WTC11 (cell line): ENCODE data around the gene KCNIP3. TPM values are rescaled to one million over a fixed set of nuclear protein-coding genes. Genes with fewer than 3 reads are reported as not detected.

Source experiments
- ATAC-seq: fragments of 200-7000 bp; cut with Tn5 transposase; 2 replicates; pipeline ENCODE4 v1.10.0; 2021; ENCODE audit warnings: mild to moderate bottlenecking, moderate library complexity
- CTCF ChIA-PET: fragments of 300-600 bp; sonication (Branson Sonifier 250); formaldehyde crosslinking; loops from one replicate; lab custom pipeline; 2021; ENCODE audit warnings: antibody characterized with exemption; lab: Charles Lee
- POLR2A ChIA-PET: fragments of 350-600 bp; sonication (Branson Sonifier 250); formaldehyde crosslinking; loops from one replicate; lab custom pipeline; 2021; ENCODE audit warnings: antibody characterized with exemption; lab: Charles Lee
- DNase-seq: peaks from one replicate; pipeline ENCODE4 v3.0.0; 2021; ENCODE audit warnings: low spot score
- H3K27ac Mint-ChIP-seq: 2 replicates; pipeline ENCODE4 v1.8.0; 2021; ENCODE audit warnings: mixed read lengths
- H3K27me3 Mint-ChIP-seq: 2 replicates; pipeline ENCODE4 v1.8.0; 2021; ENCODE audit warnings: low read depth, mild to moderate bottlenecking, moderate library complexity, mixed read lengths
- H3K36me3 Mint-ChIP-seq: 2 replicates; pipeline ENCODE4 v1.8.0; 2021; ENCODE audit warnings: mixed read lengths
- H3K4me1 Mint-ChIP-seq: 2 replicates; pipeline ENCODE4 v1.8.0; 2022; ENCODE audit warnings: mixed read lengths
- H3K4me3 Mint-ChIP-seq: 2 replicates; pipeline ENCODE4 v1.8.0; 2021; ENCODE audit warnings: mild to moderate bottlenecking, moderate library complexity, mixed read lengths
- H3K9me3 Mint-ChIP-seq: 2 replicates; pipeline ENCODE4 v1.8.0; 2021; ENCODE audit warnings: mixed read lengths
- ATF1 ChIP-seq: sonication (generic); formaldehyde crosslinking; IDR thresholded peaks from 2 replicates; pipeline ENCODE4 v1.8.1; 2023; ENCODE audit warnings: mild to moderate bottlenecking, moderate library complexity, missing genetic modification reagents
- CREM ChIP-seq: sonication (generic); formaldehyde crosslinking; IDR thresholded peaks from 2 replicates; pipeline ENCODE4 v1.8.1; 2022; ENCODE audit warnings: mild to moderate bottlenecking, missing genetic modification reagents, moderate library complexity
- ESRRA ChIP-seq: sonication (generic); formaldehyde crosslinking; IDR thresholded peaks from 2 replicates; pipeline ENCODE4 v1.8.1; 2022; ENCODE audit warnings: mild to moderate bottlenecking, missing genetic modification reagents, borderline replicate concordance
- NFATC4 ChIP-seq: fragments of 250-450 bp; sonication (Bioruptor Pico); IDR thresholded peaks from 2 replicates; pipeline ENCODE4 v1.9.0; 2021; ENCODE audit warnings: mild to moderate bottlenecking
- PRRX2 ChIP-seq: fragments of 250-450 bp; sonication (Bioruptor Pico); IDR thresholded peaks from 2 replicates; pipeline ENCODE4 v1.8.0; 2021; ENCODE audit warnings: mild to moderate bottlenecking
- RORB ChIP-seq: fragments of 250-450 bp; sonication (Bioruptor Pico); IDR thresholded peaks from 2 replicates; pipeline ENCODE4 v1.9.0; 2021; ENCODE audit warnings: mild to moderate bottlenecking
- TEAD1 ChIP-seq: sonication (generic); formaldehyde crosslinking; IDR thresholded peaks from 2 replicates; pipeline ENCODE4 v1.8.0; 2022; ENCODE audit warnings: mild to moderate bottlenecking, missing genetic modification reagents
- TEAD4 ChIP-seq: sonication (generic); formaldehyde crosslinking; IDR thresholded peaks from 2 replicates; pipeline ENCODE4 v1.8.0; 2022; ENCODE audit warnings: mild to moderate bottlenecking, missing genetic modification reagents
- ZBTB21 ChIP-seq: sonication (generic); formaldehyde crosslinking; IDR thresholded peaks from 2 replicates; pipeline ENCODE4 v1.8.1; 2023; ENCODE audit warnings: mild to moderate bottlenecking, missing genetic modification reagents, borderline replicate concordance
- total RNA-seq: library from RNA; stranded (reverse); gene quantifications from 3 replicates; pipeline ENCODE4 v1.2.3, GENCODE V29; 2021
- TF ChIP-seq, protein P1 (sequence below): sonication (generic); formaldehyde crosslinking; IDR thresholded peaks from 2 replicates; pipeline ENCODE4 v1.8.0; 2022; ENCODE audit warnings: mild to moderate bottlenecking, missing genetic modification reagents
- TF ChIP-seq, protein P2 (sequence below): fragments of 200-600 bp; IDR thresholded peaks from 2 replicates; pipeline ENCODE4 v1.8.0; 2022; ENCODE audit warnings: antibody characterized with exemption
- TF ChIP-seq, protein P3 (sequence below): sonication (generic); formaldehyde crosslinking; IDR thresholded peaks from 2 replicates; pipeline ENCODE4 v1.8.1; 2023; ENCODE audit warnings: mild to moderate bottlenecking, missing genetic modification reagents, moderate library complexity
- TF ChIP-seq, protein P4 (sequence below): sonication (generic); formaldehyde crosslinking; IDR thresholded peaks from 2 replicates; pipeline ENCODE4 v1.8.0; 2022; ENCODE audit warnings: missing genetic modification reagents
- TF ChIP-seq, protein P5 (sequence below): fragments of 250-450 bp; sonication (Bioruptor Pico); IDR thresholded peaks from 2 replicates; pipeline ENCODE4 v1.9.0; 2021; ENCODE audit warnings: mild to moderate bottlenecking, borderline replicate concordance
- TF ChIP-seq, protein P6 (sequence below): sonication (generic); formaldehyde crosslinking; IDR thresholded peaks from 2 replicates; pipeline ENCODE4 v1.8.1; 2023; ENCODE audit warnings: mild to moderate bottlenecking, missing genetic modification reagents, borderline replicate concordance

Gene KCNIP3
- total RNA-seq, 1 experiment from 2014 or later: 2.1 TPM

DNA sequence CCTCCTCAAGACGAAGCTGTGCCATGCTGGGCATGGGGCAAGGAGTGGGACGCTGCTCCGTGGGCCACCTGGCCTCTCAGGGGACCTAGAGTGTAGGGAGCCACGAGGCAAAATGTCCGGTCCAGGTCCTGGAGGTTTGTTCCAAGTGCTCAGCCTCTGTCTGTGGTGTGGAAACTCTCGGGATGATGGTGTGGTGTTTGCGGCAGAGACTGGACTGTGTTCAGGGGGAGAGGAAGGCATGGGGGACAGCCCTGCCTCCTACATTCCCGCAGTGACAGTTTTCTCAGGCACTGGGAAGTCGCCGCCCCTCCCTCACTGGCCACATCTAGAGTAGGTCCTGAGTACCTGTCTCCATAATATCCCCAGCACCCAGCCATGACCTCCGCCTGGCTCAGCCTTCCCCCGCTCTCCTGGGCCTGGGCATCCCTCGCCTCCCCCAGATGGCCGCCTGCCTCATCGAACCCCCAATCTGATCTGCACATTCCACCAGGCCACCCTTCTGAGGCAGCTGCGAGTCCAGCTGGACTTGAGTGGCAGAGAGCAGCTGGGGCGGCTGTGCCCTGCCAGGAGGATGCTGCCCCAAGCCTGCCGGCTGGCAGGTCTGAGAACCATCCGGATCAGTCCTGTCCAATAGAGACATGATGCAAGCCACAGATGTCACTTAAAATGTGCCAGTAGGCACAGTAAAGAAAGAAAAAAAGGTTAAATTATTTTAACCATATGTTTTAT is 6.2 kb downstream of the KCNIP3 start:
- DNase-seq: no peak
- Mint-ChIP-seq H3K27me3 (no peaks in the 10 kb centered on the region), H3K4me1 (no peaks in the 10 kb centered on the region; the same call in 1 of the 2 replicates), H3K27ac (no peak overlapping the region), H3K36me3 (no peaks in the 10 kb centered on the region), H3K9me3 (no peaks in the 10 kb centered on the region), H3K4me3 (no peak overlapping the region)
- no peak for ATAC-seq
- CTCF ChIA-PET: interaction anchor here (5.1 kb wide), 1 partner anchor 71 kb away, joined by 42 read pairs; no protein-coding TSS in a partner anchor
- POLR2A ChIA-PET: no interaction called here
- TF ChIP-seq, protein P1, sequence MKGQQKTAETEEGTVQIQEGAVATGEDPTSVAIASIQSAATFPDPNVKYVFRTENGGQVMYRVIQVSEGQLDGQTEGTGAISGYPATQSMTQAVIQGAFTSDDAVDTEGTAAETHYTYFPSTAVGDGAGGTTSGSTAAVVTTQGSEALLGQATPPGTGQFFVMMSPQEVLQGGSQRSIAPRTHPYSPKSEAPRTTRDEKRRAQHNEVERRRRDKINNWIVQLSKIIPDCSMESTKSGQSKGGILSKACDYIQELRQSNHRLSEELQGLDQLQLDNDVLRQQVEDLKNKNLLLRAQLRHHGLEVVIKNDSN (CRISPR knock-in tag): no peak
- TF ChIP-seq, protein P2, sequence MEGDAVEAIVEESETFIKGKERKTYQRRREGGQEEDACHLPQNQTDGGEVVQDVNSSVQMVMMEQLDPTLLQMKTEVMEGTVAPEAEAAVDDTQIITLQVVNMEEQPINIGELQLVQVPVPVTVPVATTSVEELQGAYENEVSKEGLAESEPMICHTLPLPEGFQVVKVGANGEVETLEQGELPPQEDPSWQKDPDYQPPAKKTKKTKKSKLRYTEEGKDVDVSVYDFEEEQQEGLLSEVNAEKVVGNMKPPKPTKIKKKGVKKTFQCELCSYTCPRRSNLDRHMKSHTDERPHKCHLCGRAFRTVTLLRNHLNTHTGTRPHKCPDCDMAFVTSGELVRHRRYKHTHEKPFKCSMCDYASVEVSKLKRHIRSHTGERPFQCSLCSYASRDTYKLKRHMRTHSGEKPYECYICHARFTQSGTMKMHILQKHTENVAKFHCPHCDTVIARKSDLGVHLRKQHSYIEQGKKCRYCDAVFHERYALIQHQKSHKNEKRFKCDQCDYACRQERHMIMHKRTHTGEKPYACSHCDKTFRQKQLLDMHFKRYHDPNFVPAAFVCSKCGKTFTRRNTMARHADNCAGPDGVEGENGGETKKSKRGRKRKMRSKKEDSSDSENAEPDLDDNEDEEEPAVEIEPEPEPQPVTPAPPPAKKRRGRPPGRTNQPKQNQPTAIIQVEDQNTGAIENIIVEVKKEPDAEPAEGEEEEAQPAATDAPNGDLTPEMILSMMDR: no peak
- TF ChIP-seq TEAD4 (CRISPR knock-in tag) (no peak), ZBTB21 (CRISPR knock-in tag) (no peak), CREM (no peak), PRRX2 (CRISPR knock-in tag) (no peak), ESRRA (CRISPR knock-in tag) (no peak), TEAD1 (CRISPR knock-in tag) (no peak), NFATC4 (CRISPR knock-in tag) (no peak), ATF1 (CRISPR knock-in tag) (no peak), RORB (no peak)
- TF ChIP-seq, protein P3, sequence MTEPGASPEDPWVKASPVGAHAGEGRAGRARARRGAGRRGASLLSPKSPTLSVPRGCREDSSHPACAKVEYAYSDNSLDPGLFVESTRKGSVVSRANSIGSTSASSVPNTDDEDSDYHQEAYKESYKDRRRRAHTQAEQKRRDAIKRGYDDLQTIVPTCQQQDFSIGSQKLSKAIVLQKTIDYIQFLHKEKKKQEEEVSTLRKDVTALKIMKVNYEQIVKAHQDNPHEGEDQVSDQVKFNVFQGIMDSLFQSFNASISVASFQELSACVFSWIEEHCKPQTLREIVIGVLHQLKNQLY (CRISPR knock-in tag): no peak
- TF ChIP-seq, protein P4, sequence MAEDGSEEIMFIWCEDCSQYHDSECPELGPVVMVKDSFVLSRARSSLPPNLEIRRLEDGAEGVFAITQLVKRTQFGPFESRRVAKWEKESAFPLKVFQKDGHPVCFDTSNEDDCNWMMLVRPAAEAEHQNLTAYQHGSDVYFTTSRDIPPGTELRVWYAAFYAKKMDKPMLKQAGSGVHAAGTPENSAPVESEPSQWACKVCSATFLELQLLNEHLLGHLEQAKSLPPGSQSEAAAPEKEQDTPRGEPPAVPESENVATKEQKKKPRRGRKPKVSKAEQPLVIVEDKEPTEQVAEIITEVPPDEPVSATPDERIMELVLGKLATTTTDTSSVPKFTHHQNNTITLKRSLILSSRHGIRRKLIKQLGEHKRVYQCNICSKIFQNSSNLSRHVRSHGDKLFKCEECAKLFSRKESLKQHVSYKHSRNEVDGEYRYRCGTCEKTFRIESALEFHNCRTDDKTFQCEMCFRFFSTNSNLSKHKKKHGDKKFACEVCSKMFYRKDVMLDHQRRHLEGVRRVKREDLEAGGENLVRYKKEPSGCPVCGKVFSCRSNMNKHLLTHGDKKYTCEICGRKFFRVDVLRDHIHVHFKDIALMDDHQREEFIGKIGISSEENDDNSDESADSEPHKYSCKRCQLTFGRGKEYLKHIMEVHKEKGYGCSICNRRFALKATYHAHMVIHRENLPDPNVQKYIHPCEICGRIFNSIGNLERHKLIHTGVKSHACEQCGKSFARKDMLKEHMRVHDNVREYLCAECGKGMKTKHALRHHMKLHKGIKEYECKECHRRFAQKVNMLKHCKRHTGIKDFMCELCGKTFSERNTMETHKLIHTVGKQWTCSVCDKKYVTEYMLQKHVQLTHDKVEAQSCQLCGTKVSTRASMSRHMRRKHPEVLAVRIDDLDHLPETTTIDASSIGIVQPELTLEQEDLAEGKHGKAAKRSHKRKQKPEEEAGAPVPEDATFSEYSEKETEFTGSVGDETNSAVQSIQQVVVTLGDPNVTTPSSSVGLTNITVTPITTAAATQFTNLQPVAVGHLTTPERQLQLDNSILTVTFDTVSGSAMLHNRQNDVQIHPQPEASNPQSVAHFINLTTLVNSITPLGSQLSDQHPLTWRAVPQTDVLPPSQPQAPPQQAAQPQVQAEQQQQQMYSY (CRISPR knock-in tag): no peak
- TF ChIP-seq, protein P5, sequence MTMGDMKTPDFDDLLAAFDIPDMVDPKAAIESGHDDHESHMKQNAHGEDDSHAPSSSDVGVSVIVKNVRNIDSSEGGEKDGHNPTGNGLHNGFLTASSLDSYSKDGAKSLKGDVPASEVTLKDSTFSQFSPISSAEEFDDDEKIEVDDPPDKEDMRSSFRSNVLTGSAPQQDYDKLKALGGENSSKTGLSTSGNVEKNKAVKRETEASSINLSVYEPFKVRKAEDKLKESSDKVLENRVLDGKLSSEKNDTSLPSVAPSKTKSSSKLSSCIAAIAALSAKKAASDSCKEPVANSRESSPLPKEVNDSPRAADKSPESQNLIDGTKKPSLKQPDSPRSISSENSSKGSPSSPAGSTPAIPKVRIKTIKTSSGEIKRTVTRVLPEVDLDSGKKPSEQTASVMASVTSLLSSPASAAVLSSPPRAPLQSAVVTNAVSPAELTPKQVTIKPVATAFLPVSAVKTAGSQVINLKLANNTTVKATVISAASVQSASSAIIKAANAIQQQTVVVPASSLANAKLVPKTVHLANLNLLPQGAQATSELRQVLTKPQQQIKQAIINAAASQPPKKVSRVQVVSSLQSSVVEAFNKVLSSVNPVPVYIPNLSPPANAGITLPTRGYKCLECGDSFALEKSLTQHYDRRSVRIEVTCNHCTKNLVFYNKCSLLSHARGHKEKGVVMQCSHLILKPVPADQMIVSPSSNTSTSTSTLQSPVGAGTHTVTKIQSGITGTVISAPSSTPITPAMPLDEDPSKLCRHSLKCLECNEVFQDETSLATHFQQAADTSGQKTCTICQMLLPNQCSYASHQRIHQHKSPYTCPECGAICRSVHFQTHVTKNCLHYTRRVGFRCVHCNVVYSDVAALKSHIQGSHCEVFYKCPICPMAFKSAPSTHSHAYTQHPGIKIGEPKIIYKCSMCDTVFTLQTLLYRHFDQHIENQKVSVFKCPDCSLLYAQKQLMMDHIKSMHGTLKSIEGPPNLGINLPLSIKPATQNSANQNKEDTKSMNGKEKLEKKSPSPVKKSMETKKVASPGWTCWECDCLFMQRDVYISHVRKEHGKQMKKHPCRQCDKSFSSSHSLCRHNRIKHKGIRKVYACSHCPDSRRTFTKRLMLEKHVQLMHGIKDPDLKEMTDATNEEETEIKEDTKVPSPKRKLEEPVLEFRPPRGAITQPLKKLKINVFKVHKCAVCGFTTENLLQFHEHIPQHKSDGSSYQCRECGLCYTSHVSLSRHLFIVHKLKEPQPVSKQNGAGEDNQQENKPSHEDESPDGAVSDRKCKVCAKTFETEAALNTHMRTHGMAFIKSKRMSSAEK (CRISPR knock-in tag): no peak
- TF ChIP-seq, protein P6, sequence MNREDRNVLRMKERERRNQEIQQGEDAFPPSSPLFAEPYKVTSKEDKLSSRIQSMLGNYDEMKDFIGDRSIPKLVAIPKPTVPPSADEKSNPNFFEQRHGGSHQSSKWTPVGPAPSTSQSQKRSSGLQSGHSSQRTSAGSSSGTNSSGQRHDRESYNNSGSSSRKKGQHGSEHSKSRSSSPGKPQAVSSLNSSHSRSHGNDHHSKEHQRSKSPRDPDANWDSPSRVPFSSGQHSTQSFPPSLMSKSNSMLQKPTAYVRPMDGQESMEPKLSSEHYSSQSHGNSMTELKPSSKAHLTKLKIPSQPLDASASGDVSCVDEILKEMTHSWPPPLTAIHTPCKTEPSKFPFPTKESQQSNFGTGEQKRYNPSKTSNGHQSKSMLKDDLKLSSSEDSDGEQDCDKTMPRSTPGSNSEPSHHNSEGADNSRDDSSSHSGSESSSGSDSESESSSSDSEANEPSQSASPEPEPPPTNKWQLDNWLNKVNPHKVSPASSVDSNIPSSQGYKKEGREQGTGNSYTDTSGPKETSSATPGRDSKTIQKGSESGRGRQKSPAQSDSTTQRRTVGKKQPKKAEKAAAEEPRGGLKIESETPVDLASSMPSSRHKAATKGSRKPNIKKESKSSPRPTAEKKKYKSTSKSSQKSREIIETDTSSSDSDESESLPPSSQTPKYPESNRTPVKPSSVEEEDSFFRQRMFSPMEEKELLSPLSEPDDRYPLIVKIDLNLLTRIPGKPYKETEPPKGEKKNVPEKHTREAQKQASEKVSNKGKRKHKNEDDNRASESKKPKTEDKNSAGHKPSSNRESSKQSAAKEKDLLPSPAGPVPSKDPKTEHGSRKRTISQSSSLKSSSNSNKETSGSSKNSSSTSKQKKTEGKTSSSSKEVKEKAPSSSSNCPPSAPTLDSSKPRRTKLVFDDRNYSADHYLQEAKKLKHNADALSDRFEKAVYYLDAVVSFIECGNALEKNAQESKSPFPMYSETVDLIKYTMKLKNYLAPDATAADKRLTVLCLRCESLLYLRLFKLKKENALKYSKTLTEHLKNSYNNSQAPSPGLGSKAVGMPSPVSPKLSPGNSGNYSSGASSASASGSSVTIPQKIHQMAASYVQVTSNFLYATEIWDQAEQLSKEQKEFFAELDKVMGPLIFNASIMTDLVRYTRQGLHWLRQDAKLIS (CRISPR knock-in tag): no peak
